Tibial nerve (tissue), 4 donors: ENCODE data around the gene CKAP2L.

Experiments used
- CTCF ChIP-seq, 5 experiments: fragments of 200-600 bp in 3 of 5; fragments of 450-650 bp in 2 of 5; sonication (generic) in 3 of 5; IDR thresholded peaks; one replicate each; pipeline ENCODE4 v1.5.1; 2016 to 2019; ENCODE audit warnings: antibody characterized with exemption in 5 of 5, mild to moderate bottlenecking in 3 of 5, moderate library complexity in 2 of 5
- EP300 ChIP-seq, 2 donors: sonication (generic); formaldehyde crosslinking; IDR thresholded peaks; one replicate each; pipeline ENCODE4 v1.6.1; 2017; ENCODE audit warnings: antibody characterized with exemption in 2 of 2, mild to moderate bottlenecking in 1 of 2

- no peak for TF ChIP-seq CTCF (IDR thresholded peaks at IDR 0.05)
- TF ChIP-seq EP300 (IDR thresholded peaks at IDR 0.05), result no peak
These were observed 39.6 kb downstream of the CKAP2L start for GRCh38 chr2:112724591-112725525.
